Lower leg skin (tissue), 3 donors: ENCODE measurements around the gene PKM.

Experiments
- CTCF ChIP-seq, 3 donors: fragments of 450-650 bp; IDR thresholded peaks; one replicate each; pipeline ENCODE4 v1.5.1; 2016; ENCODE audit warnings: antibody characterized with exemption in 3 of 3, mild to moderate bottlenecking in 3 of 3, moderate library complexity in 2 of 3
- POLR2A ChIP-seq, 2 donors: fragments of 450-650 bp; IDR thresholded peaks; one replicate each; pipeline ENCODE4 v1.6.1; 2016 to 2017; ENCODE audit warnings: antibody characterized with exemption in 2 of 2, mild to moderate bottlenecking in 1 of 2, moderate library complexity in 1 of 2

GRCh38 chr15:72193836-72194396, 37.1 kb downstream of the PKM start:
- no peak for TF ChIP-seq CTCF (IDR thresholded peaks at IDR 0.05)
- TF ChIP-seq POLR2A (IDR thresholded peaks at IDR 0.05) = no peak
